OCI-LY7 (cell line): Measurements from ENCODE around the gene RHOT2.

ENCODE experiments used
- EZH2phosphoT487 ChIP-seq: fragments of 200-600 bp; sonication (generic); IDR thresholded peaks from 2 replicates; pipeline ENCODE4 v1.6.1; 2018; ENCODE audit warnings: low read depth, borderline replicate concordance, mild to moderate bottlenecking, mixed run types, antibody characterized with exemption, low read length, moderate library complexity, mixed read lengths
- TF ChIP-seq, protein P1 (sequence below): fragments of 200-600 bp; sonication (generic); conservative IDR thresholded peaks from 2 replicates; pipeline ENCODE4 v1.5.1; 2014; ENCODE audit warnings: mild to moderate bottlenecking, antibody characterized with exemption, low read length, moderate library complexity, mixed read lengths

DNA sequence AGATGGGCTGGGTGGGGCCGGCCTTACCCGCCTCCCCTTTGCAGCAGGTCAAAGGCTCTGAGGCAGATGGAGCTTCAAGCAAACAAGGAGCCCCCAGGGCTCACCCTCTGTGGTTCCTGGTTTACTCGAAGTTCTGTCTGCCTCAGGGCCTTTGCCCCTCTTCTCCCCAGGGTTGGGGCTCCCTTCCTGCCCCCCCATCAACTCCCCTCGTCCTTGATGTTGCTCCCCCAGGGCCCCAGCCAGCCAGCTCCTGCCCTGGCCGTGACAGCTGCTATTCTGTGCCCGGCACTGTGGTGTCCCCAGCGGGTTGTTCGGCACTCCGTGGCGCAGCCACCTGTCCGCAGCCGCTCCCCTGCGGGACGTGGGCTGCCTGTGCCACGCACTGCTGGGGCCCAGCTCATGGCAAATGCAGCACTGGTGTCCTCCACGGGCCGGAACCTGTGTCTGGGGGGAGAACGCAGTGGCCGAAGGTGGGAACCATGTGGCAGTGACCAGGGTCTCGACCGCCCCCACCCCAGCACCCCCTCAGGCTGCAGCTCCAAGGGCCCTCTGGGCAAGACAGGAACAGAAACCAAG is 42.7 kb downstream of the RHOT2 start:
- TF ChIP-seq, protein P1, sequence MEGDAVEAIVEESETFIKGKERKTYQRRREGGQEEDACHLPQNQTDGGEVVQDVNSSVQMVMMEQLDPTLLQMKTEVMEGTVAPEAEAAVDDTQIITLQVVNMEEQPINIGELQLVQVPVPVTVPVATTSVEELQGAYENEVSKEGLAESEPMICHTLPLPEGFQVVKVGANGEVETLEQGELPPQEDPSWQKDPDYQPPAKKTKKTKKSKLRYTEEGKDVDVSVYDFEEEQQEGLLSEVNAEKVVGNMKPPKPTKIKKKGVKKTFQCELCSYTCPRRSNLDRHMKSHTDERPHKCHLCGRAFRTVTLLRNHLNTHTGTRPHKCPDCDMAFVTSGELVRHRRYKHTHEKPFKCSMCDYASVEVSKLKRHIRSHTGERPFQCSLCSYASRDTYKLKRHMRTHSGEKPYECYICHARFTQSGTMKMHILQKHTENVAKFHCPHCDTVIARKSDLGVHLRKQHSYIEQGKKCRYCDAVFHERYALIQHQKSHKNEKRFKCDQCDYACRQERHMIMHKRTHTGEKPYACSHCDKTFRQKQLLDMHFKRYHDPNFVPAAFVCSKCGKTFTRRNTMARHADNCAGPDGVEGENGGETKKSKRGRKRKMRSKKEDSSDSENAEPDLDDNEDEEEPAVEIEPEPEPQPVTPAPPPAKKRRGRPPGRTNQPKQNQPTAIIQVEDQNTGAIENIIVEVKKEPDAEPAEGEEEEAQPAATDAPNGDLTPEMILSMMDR: no peak
- TF ChIP-seq EZH2phosphoT487: no peak
